K562 (cell line): ENCODE results near the gene IRAK4. TPM values are rescaled to one million over a fixed set of nuclear protein-coding genes. Genes with fewer than 3 reads are reported as not detected.

Experiments
- ARID1B ChIP-seq: fragments of 450-650 bp; IDR thresholded peaks from 2 replicates; pipeline ENCODE4 v1.6.1; 2016; ENCODE audit warnings: antibody characterized with exemption, mild to moderate bottlenecking, inconsistent platforms
- CBX2 ChIP-seq: fragments of 200-600 bp; sonication (generic); IDR thresholded peaks from one replicate; pipeline ENCODE4 v1.6.1; 2012; ENCODE audit warnings: mild to moderate bottlenecking, low read length, inconsistent platforms; ENCODE audit not compliant: insufficient read depth, poor library complexity, severe bottlenecking
- CBX8 ChIP-seq: fragments of 200-600 bp; sonication (generic); IDR thresholded peaks from 2 replicates; pipeline ENCODE4 v1.6.1; 2012; ENCODE audit warnings: borderline replicate concordance, mixed run types, low read depth, mild to moderate bottlenecking, moderate library complexity, mixed read lengths, low read length, control low read depth, inconsistent platforms; ENCODE audit not compliant: poor library complexity, severe bottlenecking; ENCODE audit errors: extremely low read depth
- CHD2 ChIP-seq: IDR thresholded peaks from 2 replicates; pipeline ENCODE4 v1.6.1; 2011; ENCODE audit warnings: low read depth, low read length
- CTBP1 ChIP-seq: fragments of 450-650 bp; IDR thresholded peaks from 2 replicates; pipeline ENCODE4 v1.6.1; 2016; ENCODE audit warnings: borderline replicate concordance
- ETV5 ChIP-seq: sonication (generic); formaldehyde crosslinking; IDR thresholded peaks from 2 replicates; pipeline ENCODE4 v1.4.0; 2020; ENCODE audit warnings: low read depth, mild to moderate bottlenecking, missing genetic modification reagents
- ETV6 ChIP-seq, 3 experiments: fragments of 150-350 bp in 1 of 3; sonication (generic) in 1 of 3; formaldehyde crosslinking in 1 of 3; IDR thresholded peaks; 2 replicates each; pipeline versions ENCODE4 v1.6.1 to v1.8.0; 2014 to 2022; ENCODE audit warnings: borderline replicate concordance in 2 of 3, low read depth in 2 of 3, antibody characterized with exemption in 1 of 3, low read length in 1 of 3, mild to moderate bottlenecking in 1 of 3, missing genetic modification reagents in 1 of 3
- GTF2E2 ChIP-seq: fragments of 200-800 bp; sonication (Bioruptor generic); IDR thresholded peaks from 2 replicates; pipeline ENCODE4 v1.6.1; 2016; ENCODE audit warnings: missing genetic modification characterization, missing compliant biosample characterization
- HNRNPK ChIP-seq: fragments of 200-400 bp; formaldehyde crosslinking; IDR thresholded peaks from one replicate; pipeline ENCODE4 v1.6.1; 2018; ENCODE audit warnings: mild to moderate bottlenecking, low read depth, low read length; ENCODE audit not compliant: poor library complexity, severe bottlenecking
- KDM5B ChIP-seq: fragments of 200-600 bp; sonication (generic); IDR thresholded peaks from 2 replicates; pipeline ENCODE4 v1.6.1; 2012; ENCODE audit warnings: low read depth, mild to moderate bottlenecking, moderate library complexity, low read length, control low read depth, inconsistent platforms; ENCODE audit not compliant: insufficient replicate concordance
- MTA1 ChIP-seq: fragments of 450-650 bp; IDR thresholded peaks from 2 replicates; pipeline ENCODE4 v1.6.1; 2017; ENCODE audit warnings: borderline replicate concordance
- MYNN ChIP-seq, 2 experiments: sonication (generic); formaldehyde crosslinking in 1 of 2; IDR thresholded peaks; 2 replicates each; pipeline versions ENCODE4 v1.5.0 to v1.6.1; 2016 to 2020; ENCODE audit warnings: antibody characterized with exemption in 1 of 2, missing genetic modification reagents in 1 of 2
- RNF2 ChIP-seq: sonication (generic); IDR thresholded peaks from 2 replicates; pipeline ENCODE4 v1.6.1; 2016
- polyA plus RNA-seq, 8 experiments: library from polyadenylated mRNA; depleted of rRNA in 4 of 8; stranded (reverse) in 5 of 8; unstranded in 3 of 8; fragments of >200 nt; fragmentation: Nextera tagmentation in 2 of 8; fragmentation: Illumina TruSeq in 1 of 8; extraction: Ambion mirVana in 2 of 8; extraction: Trizol in 1 of 8; gene quantifications; 2 replicates each; pipeline versions ENCODE4 v1.2.1 to v1.2.3, GENCODE V29; 2011 to 2014; ENCODE audit warnings: inconsistent platforms in 1 of 8, missing spikeins in 1 of 8
- total RNA-seq, 7 experiments: library from RNA; depleted of rRNA in 6 of 7; stranded (reverse); fragments of >200 nt in 6 of 7; fragmentation: Illumina TruSeq in 2 of 7; extraction: Trizol in 2 of 7; gene quantifications; 2 replicates each; pipeline versions ENCODE4 v1.2.1 to v1.2.3, GENCODE V29; 2011 to 2021; ENCODE audit warnings: low replicate concordance in 1 of 7
- TF ChIP-seq, protein P1 (sequence below): sonication (generic); formaldehyde crosslinking; IDR thresholded peaks from 2 replicates; pipeline ENCODE4 v1.4.0; 2020; ENCODE audit warnings: mild to moderate bottlenecking, missing genetic modification reagents
- TF ChIP-seq, protein P2 (sequence below): fragments of 250-450 bp; sonication (Bioruptor Pico); IDR thresholded peaks from 2 replicates; pipeline ENCODE4 v1.8.0; 2022; ENCODE audit warnings: moderate library complexity, mild to moderate bottlenecking, inconsistent platforms
- TF ChIP-seq, protein P3 (sequence below): sonication (generic); formaldehyde crosslinking; IDR thresholded peaks from 2 replicates; pipeline ENCODE4 v1.9.0; 2022; ENCODE audit warnings: mild to moderate bottlenecking, missing genetic modification reagents
- TF ChIP-seq, protein P4 (sequence below): fragments of 200-800 bp; sonication (Bioruptor generic); IDR thresholded peaks from 2 replicates; pipeline ENCODE4 v1.6.1; 2017; ENCODE audit warnings: missing genetic modification characterization, missing compliant biosample characterization
- TF ChIP-seq, protein P5 (sequence below): fragments of 250-450 bp; sonication (Bioruptor Pico); IDR thresholded peaks from 2 replicates; pipeline ENCODE4 v1.4.0; 2020; ENCODE audit warnings: mild to moderate bottlenecking, moderate library complexity, borderline replicate concordance

Gene IRAK4
- total and polyA plus RNA-seq, 9 of the 15 experiments (the other 6 are each of a cell fraction or from before 2014, with no cell fraction given), result 10.8 to 34.5 (median 16.0) TPM

DNA sequence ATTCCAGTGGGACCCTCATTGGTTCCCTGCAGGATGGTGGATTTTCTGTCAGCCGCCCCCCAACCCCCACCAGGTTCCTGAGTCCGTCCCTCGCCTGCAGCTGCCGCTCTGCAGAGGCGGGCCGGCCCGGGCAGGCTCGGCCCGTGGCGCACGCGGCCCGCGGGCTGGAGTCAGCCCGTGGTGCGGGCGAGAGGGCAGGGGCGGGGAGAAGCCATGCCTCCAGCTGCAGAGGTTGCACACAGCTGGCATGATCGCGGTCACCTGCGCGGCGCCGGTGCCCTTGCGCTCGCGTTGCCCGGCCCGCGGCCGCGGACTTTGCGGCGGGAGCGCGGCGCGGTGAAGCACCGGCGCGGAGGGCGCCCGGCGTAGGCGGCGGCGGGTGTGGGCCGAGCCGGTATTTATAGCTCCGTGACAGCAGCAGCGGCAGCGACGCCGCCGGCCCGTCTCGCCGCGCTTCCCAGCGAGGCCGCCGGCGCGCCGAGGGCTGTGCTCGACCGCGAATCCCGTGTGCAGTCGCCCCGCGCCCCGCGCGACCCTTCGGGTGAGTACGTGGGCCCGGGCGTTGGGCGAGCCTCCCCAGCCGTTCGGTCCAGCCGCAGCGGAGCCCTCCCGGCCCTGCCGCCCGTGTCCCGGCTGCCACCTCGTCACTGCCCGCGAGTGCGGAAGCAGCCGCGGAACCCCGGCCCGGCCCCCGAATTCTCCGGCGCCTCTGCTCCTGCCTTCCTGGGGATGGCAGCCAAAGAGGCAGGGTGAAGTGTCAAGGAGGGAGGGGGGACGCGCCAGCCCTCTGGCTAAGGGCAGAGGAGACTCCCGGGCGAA, 77.1 kb downstream of the IRAK4 start, which contains the start of gene TMEM117 (continued):
- TF ChIP-seq, protein P1, sequence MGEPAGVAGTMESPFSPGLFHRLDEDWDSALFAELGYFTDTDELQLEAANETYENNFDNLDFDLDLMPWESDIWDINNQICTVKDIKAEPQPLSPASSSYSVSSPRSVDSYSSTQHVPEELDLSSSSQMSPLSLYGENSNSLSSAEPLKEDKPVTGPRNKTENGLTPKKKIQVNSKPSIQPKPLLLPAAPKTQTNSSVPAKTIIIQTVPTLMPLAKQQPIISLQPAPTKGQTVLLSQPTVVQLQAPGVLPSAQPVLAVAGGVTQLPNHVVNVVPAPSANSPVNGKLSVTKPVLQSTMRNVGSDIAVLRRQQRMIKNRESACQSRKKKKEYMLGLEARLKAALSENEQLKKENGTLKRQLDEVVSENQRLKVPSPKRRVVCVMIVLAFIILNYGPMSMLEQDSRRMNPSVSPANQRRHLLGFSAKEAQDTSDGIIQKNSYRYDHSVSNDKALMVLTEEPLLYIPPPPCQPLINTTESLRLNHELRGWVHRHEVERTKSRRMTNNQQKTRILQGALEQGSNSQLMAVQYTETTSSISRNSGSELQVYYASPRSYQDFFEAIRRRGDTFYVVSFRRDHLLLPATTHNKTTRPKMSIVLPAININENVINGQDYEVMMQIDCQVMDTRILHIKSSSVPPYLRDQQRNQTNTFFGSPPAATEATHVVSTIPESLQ, result no peak
- TF ChIP-seq, protein P2, sequence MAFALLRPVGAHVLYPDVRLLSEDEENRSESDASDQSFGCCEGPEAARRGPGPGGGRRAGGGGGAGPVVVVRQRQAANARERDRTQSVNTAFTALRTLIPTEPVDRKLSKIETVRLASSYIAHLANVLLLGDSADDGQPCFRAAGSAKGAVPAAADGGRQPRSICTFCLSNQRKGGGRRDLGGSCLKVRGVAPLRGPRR (CRISPR knock-in tag), result no peak
- TF ChIP-seq ETV6 (IDR thresholded peaks at IDR 0.05; ENCODE audit: borderline replicate concordance in 1 of 2, low read depth in 2 of 2, low read length in 1 of 2) (no peak), ETV6 (CRISPR knock-in tag; IDR thresholded peaks at IDR 0.05; ENCODE audit: borderline replicate concordance) (0 out of 2 replicates have a peak, but pooled peaks have one; percentile 42), MTA1 (no peak), RNF2 (no peak), CTBP1 (peak; percentile 82; the same call in 1 of the 2 replicates), CHD2 (no peak), CBX2 (no peak), GTF2E2 (tag) (peak; percentile 89), HNRNPK (no peak), ARID1B (no peak), MYNN (IDR thresholded peaks at IDR 0.05) (no peak), MYNN (CRISPR knock-in tag; IDR thresholded peaks at IDR 0.05) (no peak), KDM5B (peak; percentile 48), ETV5 (CRISPR knock-in tag) (no peak), CBX8 (no peak)
- TF ChIP-seq, protein P3, sequence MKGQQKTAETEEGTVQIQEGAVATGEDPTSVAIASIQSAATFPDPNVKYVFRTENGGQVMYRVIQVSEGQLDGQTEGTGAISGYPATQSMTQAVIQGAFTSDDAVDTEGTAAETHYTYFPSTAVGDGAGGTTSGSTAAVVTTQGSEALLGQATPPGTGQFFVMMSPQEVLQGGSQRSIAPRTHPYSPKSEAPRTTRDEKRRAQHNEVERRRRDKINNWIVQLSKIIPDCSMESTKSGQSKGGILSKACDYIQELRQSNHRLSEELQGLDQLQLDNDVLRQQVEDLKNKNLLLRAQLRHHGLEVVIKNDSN (CRISPR knock-in tag), result no peak
- TF ChIP-seq, protein P4, sequence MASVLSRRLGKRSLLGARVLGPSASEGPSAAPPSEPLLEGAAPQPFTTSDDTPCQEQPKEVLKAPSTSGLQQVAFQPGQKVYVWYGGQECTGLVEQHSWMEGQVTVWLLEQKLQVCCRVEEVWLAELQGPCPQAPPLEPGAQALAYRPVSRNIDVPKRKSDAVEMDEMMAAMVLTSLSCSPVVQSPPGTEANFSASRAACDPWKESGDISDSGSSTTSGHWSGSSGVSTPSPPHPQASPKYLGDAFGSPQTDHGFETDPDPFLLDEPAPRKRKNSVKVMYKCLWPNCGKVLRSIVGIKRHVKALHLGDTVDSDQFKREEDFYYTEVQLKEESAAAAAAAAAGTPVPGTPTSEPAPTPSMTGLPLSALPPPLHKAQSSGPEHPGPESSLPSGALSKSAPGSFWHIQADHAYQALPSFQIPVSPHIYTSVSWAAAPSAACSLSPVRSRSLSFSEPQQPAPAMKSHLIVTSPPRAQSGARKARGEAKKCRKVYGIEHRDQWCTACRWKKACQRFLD, result peak; percentile 87
- TF ChIP-seq, protein P5, sequence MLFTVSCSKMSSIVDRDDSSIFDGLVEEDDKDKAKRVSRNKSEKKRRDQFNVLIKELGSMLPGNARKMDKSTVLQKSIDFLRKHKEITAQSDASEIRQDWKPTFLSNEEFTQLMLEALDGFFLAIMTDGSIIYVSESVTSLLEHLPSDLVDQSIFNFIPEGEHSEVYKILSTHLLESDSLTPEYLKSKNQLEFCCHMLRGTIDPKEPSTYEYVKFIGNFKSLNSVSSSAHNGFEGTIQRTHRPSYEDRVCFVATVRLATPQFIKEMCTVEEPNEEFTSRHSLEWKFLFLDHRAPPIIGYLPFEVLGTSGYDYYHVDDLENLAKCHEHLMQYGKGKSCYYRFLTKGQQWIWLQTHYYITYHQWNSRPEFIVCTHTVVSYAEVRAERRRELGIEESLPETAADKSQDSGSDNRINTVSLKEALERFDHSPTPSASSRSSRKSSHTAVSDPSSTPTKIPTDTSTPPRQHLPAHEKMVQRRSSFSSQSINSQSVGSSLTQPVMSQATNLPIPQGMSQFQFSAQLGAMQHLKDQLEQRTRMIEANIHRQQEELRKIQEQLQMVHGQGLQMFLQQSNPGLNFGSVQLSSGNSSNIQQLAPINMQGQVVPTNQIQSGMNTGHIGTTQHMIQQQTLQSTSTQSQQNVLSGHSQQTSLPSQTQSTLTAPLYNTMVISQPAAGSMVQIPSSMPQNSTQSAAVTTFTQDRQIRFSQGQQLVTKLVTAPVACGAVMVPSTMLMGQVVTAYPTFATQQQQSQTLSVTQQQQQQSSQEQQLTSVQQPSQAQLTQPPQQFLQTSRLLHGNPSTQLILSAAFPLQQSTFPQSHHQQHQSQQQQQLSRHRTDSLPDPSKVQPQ (CRISPR knock-in tag), result no peak
